Stimulated activated CD8-positive, alpha-beta memory T cell treated with anti-CD3 and anti-CD28 coated beads, Interleukin-15, amount 100 ng/mL, for 24 hours (primary cell): ENCODE results near the gene SCGB1C2.
"Not testable (repeated sequence)": the region's sequence is repeated elsewhere in the genome, so short reads cannot be mapped to it uniquely, and the experiment has no call there.

Source experiments
- DNase-seq: peaks from one replicate; pipeline ENCODE4 v3.0.0-alpha.2; 2020; ENCODE audit warnings: low read depth

Gene SCGB1C2

GRCh38 chr17:149231-149630 lies 11.9 kb downstream of the SCGB1C2 start:
- no peak for DNase-seq

- no peak for DNase-seq
Observed at GRCh38 chr17:149897-150584, 12.7 kb downstream of the SCGB1C2 start.

- DNase-seq: no peak
Observed at GRCh38 chr17:151004-151403, 13.6 kb downstream of the SCGB1C2 start.

- DNase-seq: no peak
Observed at GRCh38 chr17:151886-152859, 14.8 kb downstream of the SCGB1C2 start.

- no peak for DNase-seq
Observed at GRCh38 chr17:152860-153420, 15.6 kb downstream of the SCGB1C2 start.

GRCh38 chr17:153851-154250 lies 16.5 kb downstream of the SCGB1C2 start:
- DNase-seq: no peak

GRCh38 chr17:155576-155975 lies 18.2 kb downstream of the SCGB1C2 start:
- DNase-seq: no peak

GRCh38 chr17:156094-156621 lies 18.8 kb downstream of the SCGB1C2 start:
- no peak for DNase-seq

- DNase-seq: no peak
Observed at GRCh38 chr17:156946-157345, 19.6 kb downstream of the SCGB1C2 start.

GRCh38 chr17:157901-158300 lies 20.5 kb downstream of the SCGB1C2 start:
- DNase-seq: no peak

- DNase-seq: no peak
Observed at GRCh38 chr17:158379-158778, 21.0 kb downstream of the SCGB1C2 start.

- DNase-seq: no peak
Observed at GRCh38 chr17:159609-160008, 22.2 kb downstream of the SCGB1C2 start.

GRCh38 chr17:160336-160735 lies 23.0 kb downstream of the SCGB1C2 start:
- DNase-seq: no peak

GRCh38 chr17:161481-161880 lies 24.1 kb downstream of the SCGB1C2 start:
- DNase-seq: no peak

- DNase-seq: no peak
Observed at GRCh38 chr17:162689-163088, 25.3 kb downstream of the SCGB1C2 start.

GRCh38 chr17:163514-164098 lies 26.2 kb downstream of the SCGB1C2 start:
- DNase-seq: no peak

GRCh38 chr17:164303-165235 lies 27.2 kb downstream of the SCGB1C2 start:
- no peak for DNase-seq

GRCh38 chr17:165939-166338 lies 28.6 kb downstream of the SCGB1C2 start:
- DNase-seq: no peak

- DNase-seq: not testable (repeated sequence)
Observed at GRCh38 chr17:168614-169013, 31.2 kb downstream of the SCGB1C2 start.

GRCh38 chr17:170130-170670 lies 32.8 kb downstream of the SCGB1C2 start:
- no peak for DNase-seq

- DNase-seq: no peak
Observed at GRCh38 chr17:171871-172270, 34.5 kb downstream of the SCGB1C2 start.
